ENCODE measurements around the gene APOBEC3B.
"Not testable (repeated sequence)": the region's sequence is repeated elsewhere in the genome, so short reads cannot be mapped to it uniquely, and the experiment has no call there.

The APOBEC3B gene

DNA sequence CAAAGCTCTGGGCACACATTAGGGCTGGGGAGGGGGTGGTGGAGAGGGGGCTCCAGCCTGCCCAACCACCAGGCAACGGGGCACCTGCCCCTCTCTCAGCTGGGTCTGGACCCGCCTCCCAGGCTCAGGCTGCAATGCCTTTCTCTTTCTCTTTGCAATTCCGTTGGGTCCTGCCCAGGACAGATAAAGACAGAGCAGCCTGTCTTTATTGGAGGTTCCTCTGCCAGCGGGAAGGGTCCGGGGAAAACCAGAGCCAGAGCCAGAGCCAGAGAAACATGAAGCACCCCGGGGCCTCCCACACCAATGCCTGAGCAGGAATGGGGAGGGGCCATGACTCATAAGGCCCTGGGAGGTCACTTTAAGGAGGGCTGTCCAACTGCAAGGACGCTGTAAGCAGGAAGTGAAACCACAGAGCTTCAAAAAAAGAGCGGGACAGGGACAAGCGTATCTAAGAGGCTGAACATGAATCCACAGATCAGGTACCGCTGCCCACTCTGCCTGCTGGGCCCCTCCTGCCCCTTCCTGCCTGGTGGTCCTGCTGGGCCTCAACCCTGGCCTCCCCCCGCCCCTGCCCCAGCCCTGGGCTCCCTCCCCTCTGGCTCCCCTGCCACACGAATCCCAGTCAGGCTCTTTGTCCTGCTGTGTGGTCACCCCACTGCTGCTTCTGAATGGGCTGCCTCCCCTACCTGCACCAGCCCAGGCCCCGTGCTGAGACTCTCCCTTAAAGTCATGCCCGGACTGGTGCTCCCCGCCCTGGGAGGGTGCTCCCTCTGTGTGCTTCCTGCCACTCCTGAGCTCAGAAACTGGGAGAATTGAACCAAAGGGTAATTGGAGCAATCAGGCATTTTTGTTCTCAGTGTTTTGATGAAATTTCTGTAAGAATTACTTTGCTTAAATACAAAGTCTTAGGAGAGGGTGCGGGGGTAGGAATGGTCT is at the start of gene APOBEC3B:
Gene APOBEC3B, plus strand, starts transcription at position 356 of the 936 bp plus-strand sequence. Its CDS starts 107 bp downstream, at position 463.
- Histone ChIP-seq H3K27ac (peak within 1 kb of the TSS in 20 of 21 experiments; percentile 14 to 87 (median 58)), H3K4me3 (peak within 1 kb of the TSS; percentile 12 to 45 (median 23))

DNA sequence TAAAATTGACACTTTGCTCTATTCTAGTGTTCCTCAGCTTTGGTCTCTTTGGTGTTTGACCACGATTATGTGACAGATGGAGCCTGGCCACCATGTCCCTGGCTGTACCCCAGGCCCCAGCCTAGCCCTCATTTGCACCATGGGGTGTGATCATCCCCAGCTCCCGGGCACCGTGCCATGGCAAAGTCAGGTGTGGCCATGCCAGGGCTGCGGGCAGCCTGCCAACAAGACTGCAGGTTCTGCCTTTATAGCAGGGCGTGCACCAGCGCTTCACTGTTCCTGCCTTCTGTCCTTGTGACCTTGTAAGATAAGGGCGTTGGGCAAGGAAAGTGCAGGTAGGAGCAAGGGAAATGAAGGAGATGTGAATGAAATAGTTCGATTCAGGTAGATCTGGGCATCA is 47.1 kb upstream of the APOBEC3B start:
- Histone ChIP-seq H3K4me3 (no peak overlapping the region), H3K27ac (no peak overlapping the region)

DNA sequence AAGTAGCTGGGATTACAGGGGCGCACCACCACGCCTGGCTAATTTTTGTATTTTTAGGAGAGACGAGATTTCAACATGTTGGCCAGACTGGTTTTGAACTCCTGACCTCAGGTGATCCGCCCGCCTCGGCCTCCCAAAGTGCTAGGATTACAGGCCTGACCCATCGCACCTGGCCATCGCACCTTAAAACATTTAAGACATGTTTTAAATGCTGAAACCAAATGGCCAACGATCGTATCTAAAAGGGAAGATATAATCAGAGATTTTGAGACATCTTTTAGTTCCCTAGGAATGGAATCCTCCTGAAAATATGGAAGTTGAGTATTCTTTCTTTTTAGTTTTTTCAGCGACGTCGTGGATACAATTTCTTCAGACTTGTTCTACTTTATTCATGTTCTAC is 46.5 kb upstream of the APOBEC3B start:
- Histone ChIP-seq H3K27ac (no peak overlapping the region), H3K4me3 (no peak overlapping the region)

- Histone ChIP-seq H3K27ac (no peak overlapping the region), H3K4me3 (no peak overlapping the region)
These were observed 45.6 kb upstream of the APOBEC3B start for GRCh38 chr22:38936562-38936961.

- no peak overlapping the region for H3K4me3 ChIP-seq
- no peak overlapping the region for H3K27ac ChIP-seq
These were observed 45.1 kb upstream of the APOBEC3B start for GRCh38 chr22:38937036-38937435.

- no peak overlapping the region for H3K27ac ChIP-seq
- no peak overlapping the region for H3K4me3 ChIP-seq
These were observed 44.6 kb upstream of the APOBEC3B start for GRCh38 chr22:38937541-38937940.

DNA sequence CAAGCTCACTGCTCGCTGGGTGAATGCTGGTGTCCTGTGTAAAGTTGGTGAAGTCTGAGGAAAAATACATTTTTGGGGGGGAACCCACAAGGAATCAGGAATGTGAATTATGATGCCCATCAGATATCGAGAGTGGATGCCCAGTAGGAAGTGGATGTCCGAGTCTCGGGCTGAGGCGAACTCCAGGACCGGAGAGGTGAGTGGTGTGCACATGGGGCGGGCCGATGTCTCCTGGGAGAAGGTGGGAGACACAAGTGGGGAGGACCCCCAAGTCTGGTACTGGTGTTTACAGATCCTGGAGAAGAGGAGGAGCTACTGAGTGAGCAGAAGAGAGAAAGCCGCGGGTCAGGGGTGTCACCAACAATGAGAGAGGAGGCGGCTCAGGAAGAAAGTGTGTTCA is 43.9 kb upstream of the APOBEC3B start:
- Histone ChIP-seq H3K4me3 (no peak overlapping the region), H3K27ac (no peak overlapping the region)

DNA sequence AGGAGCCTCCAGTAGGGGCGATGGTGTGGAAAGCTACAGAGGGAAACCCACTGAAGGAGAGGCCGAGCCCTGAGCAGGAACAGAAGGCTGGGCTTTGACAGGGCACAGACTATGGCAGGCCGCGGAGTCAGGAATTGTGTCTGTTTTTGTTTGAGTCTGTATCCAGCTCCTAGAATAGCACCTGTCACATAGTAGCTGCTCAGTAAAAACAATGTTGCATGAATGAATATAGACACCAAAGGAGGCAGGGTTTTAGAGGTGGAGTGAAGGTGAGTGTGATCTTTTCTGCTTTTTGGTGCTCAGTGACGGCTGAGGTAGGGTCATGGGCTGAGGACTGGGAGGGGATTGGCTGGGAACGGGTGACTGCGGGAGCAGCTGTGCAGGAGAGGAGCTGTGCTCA is 43.2 kb upstream of the APOBEC3B start:
- Histone ChIP-seq H3K4me3 (no peak overlapping the region), H3K27ac (no peak overlapping the region)

DNA sequence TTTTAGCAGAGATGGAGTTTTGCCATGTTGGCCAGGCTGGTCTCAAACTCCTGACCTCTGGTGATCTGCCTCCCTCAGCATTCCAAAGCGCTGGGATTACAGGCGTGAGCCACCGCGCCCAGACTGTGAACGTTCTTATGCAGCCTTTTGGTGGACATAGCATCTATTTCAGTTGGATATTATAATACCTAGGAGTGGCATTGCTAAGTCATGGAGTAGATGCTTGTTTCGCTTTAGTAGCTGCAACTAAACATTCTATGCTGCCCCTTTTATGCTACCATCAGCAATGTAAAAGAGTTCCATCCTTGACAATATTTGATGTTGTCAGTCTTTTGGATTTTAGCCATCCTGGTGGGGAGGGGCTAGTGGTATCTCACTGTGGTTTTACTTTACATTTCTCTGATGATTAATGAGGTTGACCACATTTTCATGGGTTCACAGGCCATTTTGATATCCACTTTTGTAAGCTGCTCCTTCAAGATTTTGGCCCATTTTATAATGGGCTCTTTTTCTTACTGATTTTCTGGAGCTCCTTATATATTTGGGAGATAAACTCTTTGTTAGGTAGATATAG is 41.2 kb upstream of the APOBEC3B start:
- no peak overlapping the region for H3K27ac ChIP-seq

DNA sequence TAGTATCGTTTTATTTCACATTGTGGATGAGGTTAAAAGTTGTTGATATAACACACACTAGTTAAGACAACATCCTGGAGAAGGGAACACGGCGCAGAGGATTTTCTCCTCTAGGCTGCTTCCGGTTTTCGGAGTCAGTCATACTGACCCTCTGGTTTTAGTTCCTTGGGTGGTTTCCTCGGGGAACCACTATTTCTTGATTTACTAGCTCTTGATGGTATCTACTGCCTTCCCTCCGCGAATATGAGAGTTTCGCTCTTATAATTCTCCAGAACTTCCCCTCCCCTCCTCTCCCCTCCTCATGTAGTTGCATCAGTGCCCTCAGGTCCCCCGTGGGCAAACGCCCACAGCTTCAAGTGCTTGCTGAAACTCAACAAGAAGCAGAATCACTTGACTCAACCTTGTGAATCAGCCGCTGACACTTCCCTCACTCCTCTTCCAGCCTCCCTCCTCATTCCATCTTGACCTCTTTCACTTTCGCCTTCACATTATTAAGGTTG is 40.6 kb upstream of the APOBEC3B start:
- peak overlapping the region in 2 of 21 experiments; percentile 11 to 37 for H3K27ac ChIP-seq
- H3K4me3 ChIP-seq = peak overlapping the region in 1 of 7 experiments; percentile 8

More for the DNA sequence above, 41.2 kb upstream of the APOBEC3B start:
- no peak overlapping the region for H3K4me3 ChIP-seq

GRCh38 chr22:38942702-38943101 is 39.4 kb upstream of the APOBEC3B start:
- Histone ChIP-seq H3K27ac (no peak overlapping the region), H3K4me3 (no peak overlapping the region)

- Histone ChIP-seq H3K4me3 (no peak overlapping the region), H3K27ac (peak overlapping the region in 1 of 21 experiments; percentile 26)
These were observed 38.9 kb upstream of the APOBEC3B start for GRCh38 chr22:38943201-38943600.

- H3K4me3 ChIP-seq = no peak overlapping the region
- peak overlapping the region in 1 of 21 experiments; percentile 26 for H3K27ac ChIP-seq
These were observed 38.3 kb upstream of the APOBEC3B start for GRCh38 chr22:38943882-38944281.

- H3K4me3 ChIP-seq = no peak overlapping the region
- H3K27ac ChIP-seq = no peak overlapping the region
These were observed 37.5 kb upstream of the APOBEC3B start for GRCh38 chr22:38944653-38945052.

DNA sequence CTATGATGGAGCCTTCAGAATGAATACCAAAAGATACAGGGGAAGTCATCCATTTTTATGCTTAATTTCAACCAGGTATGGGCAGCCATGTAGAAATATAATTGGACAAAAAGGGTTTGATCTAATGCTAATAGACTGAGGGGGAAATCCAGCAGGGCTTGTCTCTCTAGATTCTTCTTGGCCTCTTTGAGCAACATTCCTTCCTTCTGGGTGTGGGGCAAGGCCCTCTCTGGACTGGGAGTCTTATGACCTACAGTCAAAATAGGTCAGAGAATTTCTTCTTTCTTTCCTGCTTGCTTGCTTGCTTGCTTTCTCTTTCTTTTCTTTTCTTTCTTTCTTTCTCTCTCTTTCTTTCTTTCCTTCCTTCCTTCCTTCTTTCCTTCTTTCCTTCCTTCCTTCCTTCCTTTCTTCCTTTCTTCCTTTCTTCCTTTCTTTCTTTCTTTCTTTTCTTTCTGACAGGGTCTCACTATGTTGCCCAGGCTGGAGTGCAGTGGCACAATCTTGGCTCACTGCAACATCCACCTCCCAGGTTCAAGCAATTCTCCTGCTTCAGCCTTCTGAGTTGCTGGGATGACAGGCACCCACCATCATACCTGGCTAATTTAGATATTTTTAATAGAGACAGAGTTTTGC is 36.3 kb upstream of the APOBEC3B start:
- H3K27ac ChIP-seq = not testable (repeated sequence)

DNA sequence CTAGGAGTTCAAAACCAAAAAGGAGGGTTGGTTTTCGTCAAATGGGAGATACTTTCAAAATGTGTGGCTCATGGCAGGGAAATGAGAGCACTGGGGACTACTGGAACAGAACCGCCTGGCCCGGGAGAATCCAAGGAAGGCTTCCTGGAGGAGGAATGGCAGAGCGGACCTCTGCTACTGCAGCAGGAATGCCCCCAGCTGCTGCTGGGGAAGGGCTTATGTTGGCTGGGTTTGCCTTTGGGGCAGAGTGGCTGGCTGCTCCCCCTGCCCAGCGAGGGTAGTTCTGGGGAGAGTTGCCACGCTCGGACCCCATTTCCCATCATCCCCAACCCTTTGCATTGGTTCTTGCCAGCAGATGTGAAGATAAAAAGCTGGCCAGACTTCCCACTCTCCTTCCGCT is 35.4 kb upstream of the APOBEC3B start:
- Histone ChIP-seq H3K4me3 (no peak overlapping the region), H3K27ac (no peak overlapping the region)

More for the DNA sequence above, 36.3 kb upstream of the APOBEC3B start:
- H3K4me3 ChIP-seq = not testable (repeated sequence)

DNA sequence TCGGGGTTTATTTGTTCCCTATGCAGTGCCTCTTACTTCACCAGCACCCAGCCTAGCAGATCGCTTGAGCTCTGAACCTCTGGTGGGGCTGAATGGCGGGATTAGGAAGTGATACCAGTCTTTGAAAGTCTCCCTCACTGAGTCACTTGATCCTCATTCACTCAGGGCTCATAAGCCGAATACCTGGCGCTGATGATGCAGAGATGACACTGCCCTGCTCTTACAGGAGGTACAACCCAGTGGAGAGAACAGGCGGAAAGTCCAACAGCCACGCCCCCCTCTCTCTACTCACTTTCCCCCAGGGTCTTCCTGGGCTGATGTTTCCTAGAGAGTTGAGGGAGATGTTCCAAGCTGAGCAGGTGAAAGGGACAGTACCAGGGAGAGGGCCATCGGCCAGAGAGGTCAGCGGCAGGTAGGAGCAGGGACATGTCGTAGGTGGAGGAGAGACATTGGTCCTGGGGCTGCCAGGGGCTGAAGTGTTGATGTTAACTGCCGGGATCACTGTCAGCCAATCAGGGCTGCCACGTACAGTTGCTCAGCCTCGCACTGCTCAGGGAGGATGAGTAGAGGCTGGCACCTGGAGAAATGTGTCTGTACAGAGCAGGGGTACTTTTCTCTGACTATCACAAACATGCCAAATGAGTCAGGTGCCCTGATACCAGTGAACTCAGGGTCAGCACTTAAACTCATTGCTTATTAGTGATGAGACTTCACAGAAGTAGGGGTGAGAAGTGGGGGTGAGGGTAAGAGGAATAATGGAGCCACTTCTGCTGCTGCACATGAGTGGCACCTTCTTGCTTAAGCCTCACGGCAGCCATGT is 34.6 kb upstream of the APOBEC3B start:
- Histone ChIP-seq H3K27ac (no peak overlapping the region), H3K4me3 (no peak overlapping the region)

DNA sequence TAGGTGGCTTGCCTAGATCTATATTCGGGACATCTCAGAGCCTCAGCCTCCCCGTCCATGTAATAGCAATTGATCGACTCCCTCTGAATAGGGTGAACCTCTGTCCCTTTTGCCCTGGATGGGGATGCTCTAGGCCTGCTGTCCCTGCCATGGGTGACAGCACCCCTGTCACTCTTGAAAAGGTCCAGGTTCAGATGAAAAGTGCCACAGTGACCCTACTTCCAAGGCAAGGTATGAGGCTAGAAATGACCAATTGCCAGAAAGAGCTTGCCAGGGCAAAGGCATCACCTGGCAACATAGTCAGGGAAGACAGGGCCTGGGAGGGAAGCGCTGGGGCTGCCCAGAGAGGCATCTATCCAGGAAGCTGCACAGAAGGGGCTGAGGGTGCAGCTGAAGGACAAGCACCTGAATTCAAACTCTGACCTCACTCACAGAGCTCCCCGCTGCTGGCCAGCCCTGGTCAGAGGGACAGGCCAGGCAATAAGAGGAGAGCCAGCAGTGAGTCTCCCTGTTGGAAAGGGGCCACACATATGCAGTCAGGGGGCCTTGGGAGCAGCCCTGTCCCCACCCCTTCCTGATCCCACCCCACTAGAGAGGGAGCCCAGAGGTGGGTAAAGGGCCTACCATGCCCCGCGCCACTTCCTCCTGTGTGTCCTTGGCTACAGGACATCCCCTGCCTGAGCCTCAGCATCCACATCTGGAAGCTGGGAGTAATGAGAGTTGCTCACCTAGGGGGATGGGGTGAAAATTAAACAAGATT is 33.8 kb upstream of the APOBEC3B start:
- Histone ChIP-seq H3K4me3 (no peak overlapping the region), H3K27ac (no peak overlapping the region)

DNA sequence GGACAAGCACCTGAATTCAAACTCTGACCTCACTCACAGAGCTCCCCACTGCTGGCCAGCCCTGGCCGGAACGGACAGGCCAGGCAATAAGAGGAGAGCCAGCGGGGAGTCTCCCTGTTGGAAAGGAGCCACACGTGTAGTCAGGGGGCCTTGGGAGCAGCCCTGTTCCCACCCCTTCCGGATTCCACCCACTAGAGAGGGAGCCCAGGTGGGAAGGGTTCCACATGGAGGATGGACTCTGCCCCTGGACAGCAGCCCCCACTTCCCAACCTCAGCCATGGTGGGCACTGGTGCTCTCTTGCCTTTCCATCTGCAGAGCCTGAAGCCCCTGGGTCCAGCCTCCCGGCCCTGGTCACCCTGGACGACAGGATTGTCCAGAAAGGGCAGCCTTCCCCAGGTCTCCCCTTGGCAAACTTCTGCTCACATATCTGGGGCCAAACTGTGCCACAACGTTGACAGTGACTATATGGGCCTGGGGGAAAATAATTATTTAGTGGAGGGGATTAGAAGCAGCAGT is 32.2 kb upstream of the APOBEC3B start:
- Histone ChIP-seq H3K4me3 (no peak overlapping the region), H3K27ac (no peak overlapping the region)

Measured in skin epidermis (tissue), 12 donors.